ENCODE measurements around the gene NEUROD2. TPM values are rescaled to one million over a fixed set of nuclear protein-coding genes. Genes with fewer than 3 reads are reported as not detected.

Gene NEUROD2
- total and polyA plus RNA-seq, 2 of the 13 experiments (the other 11 are each of a cell fraction or from before 2014, with no cell fraction given) = not detected

DNA sequence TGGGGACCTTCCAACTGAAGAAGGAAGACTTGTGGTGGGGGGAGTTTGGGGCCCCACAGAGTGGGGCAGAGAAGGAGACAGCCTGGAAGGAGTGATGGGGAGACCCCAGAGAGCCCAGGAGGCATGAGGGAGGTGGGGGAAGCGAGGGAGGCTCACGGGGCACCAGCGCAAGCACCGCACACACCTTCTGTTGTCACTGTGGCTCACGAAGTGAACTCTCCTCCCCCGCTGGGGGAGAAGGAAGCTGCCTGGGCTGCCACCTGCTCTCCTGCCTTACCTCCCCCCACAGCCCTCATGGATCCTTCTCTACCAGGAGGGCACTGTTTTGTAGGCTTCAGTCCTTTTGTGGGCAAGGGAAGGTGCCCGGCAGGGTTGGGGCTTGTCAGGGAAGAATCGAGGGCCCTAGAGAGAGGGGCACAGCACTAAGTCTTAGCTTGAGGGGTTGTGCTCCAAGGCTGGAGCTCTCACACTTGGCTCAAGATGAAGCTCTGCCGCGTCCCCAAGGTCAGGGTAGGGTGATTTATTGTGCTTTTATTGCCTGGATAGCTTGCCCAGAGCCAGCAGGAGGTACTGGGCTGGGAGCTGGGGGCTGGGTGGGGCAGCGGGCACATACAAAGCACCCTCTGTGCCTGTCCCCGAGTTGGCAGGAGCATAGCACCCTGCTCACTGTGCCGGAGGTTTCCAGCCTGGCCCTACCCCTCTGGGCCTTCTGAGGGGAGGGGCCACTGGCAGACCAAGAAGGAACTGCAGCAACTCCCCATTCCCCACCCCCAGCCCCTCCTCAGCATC lies 24.6 kb upstream of the NEUROD2 start:
- BruUV-seq (replicated peaks) = no TSS peak
- Histone ChIP-seq H2AFZ (ENCODE audit: low read length) (no peak overlapping the region), H3K36me3 (replicated peaks in 1 of 2; ENCODE audit: control insufficient read depth in 1 of 2, insufficient read depth in 2 of 2, low read length in 2 of 2) (no peaks in the 10 kb centered on the region), H3K27ac (ENCODE audit: extremely low read length, insufficient read depth, low read length) (no peak overlapping the region), H4K20me1 (ENCODE audit: insufficient read depth, low read length) (no peaks in the 10 kb centered on the region), H3K4me1 (ENCODE audit: insufficient read depth, low read length) (peaks cover 89% of the 10 kb centered on the region), H3K4me2 (ENCODE audit: low read depth, low read length) (peak overlapping the region; percentile 66), H3K9ac (ENCODE audit: insufficient read depth, low read depth, low read length) (no peak overlapping the region), H3K4me3 (replicated peaks in 1 of 3; ENCODE audit: insufficient read depth in 1 of 3, low read depth in 2 of 3, low read length in 3 of 3) (no peak overlapping the region; a peak in 1 of 6 replicates), H3K27me3 (ENCODE audit: control insufficient read depth in 1 of 2, insufficient read depth in 2 of 2, low read length in 2 of 2) (peaks cover 15 to 54% of the 10 kb centered on the region in 2 experiments; a peak in 4 of 5 replicates), H3K79me2 (ENCODE audit: insufficient read depth, low read length) (peaks cover under 1% of the 10 kb centered on the region), H3K9me3 (ENCODE audit: low read length) (no peaks in the 10 kb centered on the region)
- CTCF ChIA-PET (ENCODE audit: low intra/inter-chr PET ratio, low total read pairs) = interaction anchor here (1.3 to 5.6 kb wide), 2 partner anchors 9 to 10 kb away, joined by 7 to 70 read pairs; no protein-coding TSS in a partner anchor
- ATAC-seq (no peak), FAIRE-seq (no peak), DNase-seq (ENCODE audit: low spot score) (no peak)
- POLR2A ChIA-PET = no interaction called here
- intact Hi-C loops (cut with micrococcal nuclease; ENCODE audit: unreplicated experiment) = no loop called here
- in situ Hi-C loops (cut with HindIII; ENCODE audit: extremely low pct_ligation_motif_present, low pct_unique_long_range_greater_than_20kb) = no loop called here
- TF ChIP-seq ZNF343 (CRISPR knock-in tag; IDR thresholded peaks at IDR 0.05) = no peak
- TF ChIP-seq KLF9 (CRISPR knock-in tag; IDR thresholded peaks at IDR 0.05; ENCODE audit: low read depth) = no peak
- TF ChIP-seq AKAP8 (CRISPR knock-in tag; IDR thresholded peaks at IDR 0.05) = no peak
- TF ChIP-seq ZNF615 (CRISPR knock-in tag; IDR thresholded peaks at IDR 0.05; ENCODE audit: borderline replicate concordance) = no peak
- no peak for TF ChIP-seq ZNF782 (CRISPR knock-in tag; IDR thresholded peaks at IDR 0.05; ENCODE audit: borderline replicate concordance)
- TF ChIP-seq, protein P1, sequence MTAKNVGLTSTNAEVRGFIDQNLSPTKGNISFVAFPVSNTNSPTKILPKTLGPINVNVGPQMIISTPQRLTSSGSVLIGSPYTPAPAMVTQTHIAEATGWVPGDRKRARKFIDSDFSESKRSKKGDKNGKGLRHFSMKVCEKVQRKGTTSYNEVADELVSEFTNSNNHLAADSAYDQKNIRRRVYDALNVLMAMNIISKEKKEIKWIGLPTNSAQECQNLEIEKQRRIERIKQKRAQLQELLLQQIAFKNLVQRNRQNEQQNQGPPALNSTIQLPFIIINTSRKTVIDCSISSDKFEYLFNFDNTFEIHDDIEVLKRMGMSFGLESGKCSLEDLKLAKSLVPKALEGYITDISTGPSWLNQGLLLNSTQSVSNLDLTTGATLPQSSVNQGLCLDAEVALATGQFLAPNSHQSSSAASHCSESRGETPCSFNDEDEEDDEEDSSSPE (CRISPR knock-in tag; IDR thresholded peaks at IDR 0.05) = no peak
- TF ChIP-seq, protein P2, sequence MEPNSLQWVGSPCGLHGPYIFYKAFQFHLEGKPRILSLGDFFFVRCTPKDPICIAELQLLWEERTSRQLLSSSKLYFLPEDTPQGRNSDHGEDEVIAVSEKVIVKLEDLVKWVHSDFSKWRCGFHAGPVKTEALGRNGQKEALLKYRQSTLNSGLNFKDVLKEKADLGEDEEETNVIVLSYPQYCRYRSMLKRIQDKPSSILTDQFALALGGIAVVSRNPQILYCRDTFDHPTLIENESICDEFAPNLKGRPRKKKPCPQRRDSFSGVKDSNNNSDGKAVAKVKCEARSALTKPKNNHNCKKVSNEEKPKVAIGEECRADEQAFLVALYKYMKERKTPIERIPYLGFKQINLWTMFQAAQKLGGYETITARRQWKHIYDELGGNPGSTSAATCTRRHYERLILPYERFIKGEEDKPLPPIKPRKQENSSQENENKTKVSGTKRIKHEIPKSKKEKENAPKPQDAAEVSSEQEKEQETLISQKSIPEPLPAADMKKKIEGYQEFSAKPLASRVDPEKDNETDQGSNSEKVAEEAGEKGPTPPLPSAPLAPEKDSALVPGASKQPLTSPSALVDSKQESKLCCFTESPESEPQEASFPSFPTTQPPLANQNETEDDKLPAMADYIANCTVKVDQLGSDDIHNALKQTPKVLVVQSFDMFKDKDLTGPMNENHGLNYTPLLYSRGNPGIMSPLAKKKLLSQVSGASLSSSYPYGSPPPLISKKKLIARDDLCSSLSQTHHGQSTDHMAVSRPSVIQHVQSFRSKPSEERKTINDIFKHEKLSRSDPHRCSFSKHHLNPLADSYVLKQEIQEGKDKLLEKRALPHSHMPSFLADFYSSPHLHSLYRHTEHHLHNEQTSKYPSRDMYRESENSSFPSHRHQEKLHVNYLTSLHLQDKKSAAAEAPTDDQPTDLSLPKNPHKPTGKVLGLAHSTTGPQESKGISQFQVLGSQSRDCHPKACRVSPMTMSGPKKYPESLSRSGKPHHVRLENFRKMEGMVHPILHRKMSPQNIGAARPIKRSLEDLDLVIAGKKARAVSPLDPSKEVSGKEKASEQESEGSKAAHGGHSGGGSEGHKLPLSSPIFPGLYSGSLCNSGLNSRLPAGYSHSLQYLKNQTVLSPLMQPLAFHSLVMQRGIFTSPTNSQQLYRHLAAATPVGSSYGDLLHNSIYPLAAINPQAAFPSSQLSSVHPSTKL (CRISPR knock-in tag; IDR thresholded peaks at IDR 0.05) = no peak
- no peak for TF ChIP-seq EHMT2 (IDR thresholded peaks at IDR 0.05; ENCODE audit: borderline replicate concordance, low read depth, low read length)
- TF ChIP-seq ZFP82 (CRISPR knock-in tag; IDR thresholded peaks at IDR 0.05; ENCODE audit: borderline replicate concordance) = no peak
- TF ChIP-seq ZSCAN20 (CRISPR knock-in tag; IDR thresholded peaks at IDR 0.05; ENCODE audit: borderline replicate concordance) = no peak
- TF ChIP-seq ZNF138 (CRISPR knock-in tag; IDR thresholded peaks at IDR 0.05; ENCODE audit: low read depth) = no peak
- TF ChIP-seq DMAP1 (CRISPR knock-in tag; IDR thresholded peaks at IDR 0.05) = no peak
- TF ChIP-seq TCF7L2 (IDR thresholded peaks at IDR 0.05; ENCODE audit: low read depth, low read length) = no peak
- TF ChIP-seq IKZF1 (IDR thresholded peaks at IDR 0.05) = no peak
- TF ChIP-seq ZNF329 (CRISPR knock-in tag; IDR thresholded peaks at IDR 0.05; ENCODE audit: low read depth) = no peak
- TF ChIP-seq ZNF367 (CRISPR knock-in tag; IDR thresholded peaks at IDR 0.05; ENCODE audit: borderline replicate concordance) = no peak
- no peak for TF ChIP-seq SUZ12 (IDR thresholded peaks at IDR 0.05; ENCODE audit: low read depth, low read length)
- TF ChIP-seq RAD21 (CRISPR knock-in tag; IDR thresholded peaks at IDR 0.05) = no peak
- 22% methylated on average over 11 of the region's 13 CpGs for WGBS (ENCODE audit: low lambda C conversion rate)

Measured in HepG2 (cell line).